GM19467 (cell line): ENCODE measurements around the gene DYNLL2.
"Not testable (repeated sequence)": the region's sequence is repeated elsewhere in the genome, so short reads cannot be mapped to it uniquely, and the experiment has no call there.

Source experiments
- ATAC-seq: cut with Tn5 transposase; IDR thresholded peaks from one replicate; pipeline ENCODE4 v1.9.1; 2021; ENCODE audit warnings: mild to moderate bottlenecking, moderate library complexity; ENCODE audit not compliant: unreplicated experiment

DYNLL2 gene

GRCh38 chr17:58097384-58098088, 14.3 kb downstream of the DYNLL2 start:
- no peak for ATAC-seq

GRCh38 chr17:58100506-58100905, 17.3 kb downstream of the DYNLL2 start:
- ATAC-seq = no peak

- ATAC-seq = not testable (repeated sequence)
Observed at GRCh38 chr17:58101898-58102297, 18.7 kb downstream of the DYNLL2 start.

DNA sequence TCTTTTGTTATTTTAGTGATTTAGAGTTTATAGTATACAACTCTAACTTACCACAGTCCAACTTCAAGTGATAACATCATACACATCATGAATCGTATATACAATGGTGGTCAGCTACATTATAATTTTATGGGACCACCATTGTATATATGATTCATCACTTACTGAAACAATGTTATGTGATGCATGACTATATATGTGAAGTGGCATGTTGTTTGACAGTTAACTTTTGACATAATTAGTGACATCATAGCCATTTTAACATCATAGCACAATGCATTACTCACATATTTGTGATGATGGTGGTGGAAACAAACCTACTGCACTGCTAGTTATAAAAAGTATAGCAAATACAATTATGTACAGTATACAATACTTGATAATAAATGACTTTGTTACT, 21.9 kb downstream of the DYNLL2 start:
- no peak for ATAC-seq

DNA sequence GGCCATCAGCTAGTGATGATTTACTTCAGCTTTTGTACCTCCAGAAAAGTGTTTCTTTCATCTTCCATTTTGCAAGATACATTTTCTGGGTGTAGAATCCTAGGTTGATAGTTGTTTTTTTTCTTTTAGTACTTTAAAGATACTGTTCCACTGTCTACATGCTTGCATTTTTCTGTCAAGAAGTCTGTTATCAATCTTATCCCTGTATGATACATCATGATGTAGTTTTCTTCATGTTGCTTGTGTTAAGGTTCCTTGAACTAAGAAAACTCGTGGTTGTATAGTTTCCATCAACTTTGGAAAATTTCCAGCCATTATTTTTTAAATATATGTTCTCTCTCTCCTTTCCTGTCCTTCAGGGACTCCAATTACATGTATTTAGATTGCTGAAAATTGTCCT, 24.1 kb downstream of the DYNLL2 start:
- no peak for ATAC-seq

- ATAC-seq = no peak
Observed at GRCh38 chr17:58109197-58109596, 26.0 kb downstream of the DYNLL2 start.

GRCh38 chr17:58110012-58110411, 26.8 kb downstream of the DYNLL2 start:
- no peak for ATAC-seq

- no peak for ATAC-seq
Observed at GRCh38 chr17:58111676-58112075, 28.5 kb downstream of the DYNLL2 start.

GRCh38 chr17:58112970-58113631, 29.9 kb downstream of the DYNLL2 start:
- ATAC-seq = no peak

DNA sequence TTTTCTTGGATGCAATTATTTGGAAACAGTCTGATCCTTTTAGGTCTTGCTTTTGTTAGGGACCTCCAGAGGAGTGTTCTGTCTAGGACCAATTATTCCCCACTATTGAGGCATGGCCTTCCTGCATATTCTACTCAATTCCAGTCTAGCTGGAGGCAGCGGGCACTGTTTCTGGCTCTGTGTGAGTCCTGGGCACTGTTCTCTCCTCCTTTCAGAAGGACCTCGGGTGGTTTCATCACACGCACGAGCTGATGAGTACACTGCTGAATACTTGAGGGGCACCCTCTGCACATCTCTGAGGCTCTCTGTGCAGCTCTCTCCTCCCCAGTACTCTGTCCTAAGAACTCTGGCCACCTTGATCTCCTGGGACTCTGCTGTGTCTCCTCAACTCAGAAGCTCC, 30.7 kb downstream of the DYNLL2 start:
- no peak for ATAC-seq

- ATAC-seq = no peak
Observed at GRCh38 chr17:58117382-58117781, 34.2 kb downstream of the DYNLL2 start.

DNA sequence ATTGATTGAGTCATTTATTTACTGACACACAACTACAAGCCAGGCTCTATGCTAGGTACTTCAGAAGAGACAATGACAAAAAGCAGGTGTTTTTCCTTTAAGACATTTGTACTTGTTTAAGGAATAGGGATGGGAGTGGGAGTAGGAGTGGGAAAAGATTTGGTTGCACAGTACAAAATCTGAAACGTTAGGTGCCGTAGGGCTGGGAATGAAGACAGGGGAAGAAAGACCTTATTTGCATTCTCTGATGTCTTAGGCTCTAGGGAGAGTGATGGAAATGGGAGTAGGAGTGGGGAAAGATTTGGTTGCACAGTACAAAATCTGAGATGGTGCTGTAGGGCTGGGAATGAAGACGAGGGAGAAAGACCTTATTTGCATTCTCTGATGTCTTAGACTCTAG, 36.3 kb downstream of the DYNLL2 start:
- no peak for ATAC-seq

GRCh38 chr17:58120195-58120822, 37.1 kb downstream of the DYNLL2 start:
- ATAC-seq = no peak

DNA sequence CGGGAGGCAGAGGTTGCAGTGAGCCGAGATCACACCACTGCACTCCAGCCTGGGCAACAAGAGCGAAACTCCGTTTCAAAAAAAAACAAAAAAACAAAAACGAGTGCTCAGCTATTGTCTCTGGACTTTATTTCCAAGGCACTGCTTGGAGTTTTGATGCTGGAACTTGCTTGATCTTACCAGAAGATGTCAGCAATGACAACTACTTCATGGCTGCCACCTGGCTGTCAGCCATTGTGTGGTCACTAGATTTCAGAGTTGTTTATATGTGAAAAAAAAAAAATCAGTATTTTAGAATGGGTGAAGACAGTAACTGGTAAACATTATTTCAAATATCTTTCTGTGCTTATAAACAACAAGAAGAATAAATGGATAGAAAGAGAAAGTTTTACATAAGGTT, 38.7 kb downstream of the DYNLL2 start:
- ATAC-seq = no peak

DNA sequence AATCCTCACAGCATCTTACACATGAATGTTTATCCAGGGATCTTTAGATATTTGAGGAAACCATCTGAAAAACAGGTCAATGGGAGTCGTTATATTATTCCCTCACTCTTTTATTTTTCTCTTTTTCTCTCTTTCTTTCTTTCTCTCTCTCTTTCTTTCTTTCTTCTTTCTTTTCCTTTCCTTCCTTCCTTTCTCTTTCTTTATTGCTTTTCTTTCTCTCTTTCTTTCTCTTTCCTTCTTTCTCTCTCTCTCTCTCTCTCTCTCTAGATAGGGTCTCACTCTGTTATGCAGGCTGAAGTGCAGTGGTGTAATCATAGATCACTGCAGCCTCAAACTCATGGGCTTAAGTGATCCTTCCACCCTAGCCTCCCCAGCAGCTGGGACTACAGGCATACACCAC, 44.6 kb downstream of the DYNLL2 start:
- ATAC-seq = no peak

DNA sequence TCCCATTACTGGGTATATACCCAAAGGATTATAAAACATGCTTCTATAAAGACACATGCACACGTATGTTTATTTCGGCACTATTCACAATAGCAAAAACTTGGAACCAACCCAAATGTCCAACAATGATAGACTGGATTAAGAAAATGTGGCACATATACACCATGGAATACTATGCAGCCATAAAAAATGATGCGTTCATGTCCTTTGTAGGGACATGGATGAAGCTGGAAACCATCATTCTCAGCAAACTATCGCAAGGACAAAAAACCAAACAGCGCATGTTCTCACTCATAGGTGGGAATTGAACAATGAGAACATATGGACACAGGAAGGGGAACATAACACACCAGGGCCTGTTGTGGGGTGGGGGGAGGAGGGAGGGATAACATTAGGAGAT, 49.5 kb downstream of the DYNLL2 start:
- ATAC-seq = not testable (repeated sequence)

- ATAC-seq = no peak
Observed at GRCh38 chr17:58136669-58137279, 53.6 kb downstream of the DYNLL2 start.

DNA sequence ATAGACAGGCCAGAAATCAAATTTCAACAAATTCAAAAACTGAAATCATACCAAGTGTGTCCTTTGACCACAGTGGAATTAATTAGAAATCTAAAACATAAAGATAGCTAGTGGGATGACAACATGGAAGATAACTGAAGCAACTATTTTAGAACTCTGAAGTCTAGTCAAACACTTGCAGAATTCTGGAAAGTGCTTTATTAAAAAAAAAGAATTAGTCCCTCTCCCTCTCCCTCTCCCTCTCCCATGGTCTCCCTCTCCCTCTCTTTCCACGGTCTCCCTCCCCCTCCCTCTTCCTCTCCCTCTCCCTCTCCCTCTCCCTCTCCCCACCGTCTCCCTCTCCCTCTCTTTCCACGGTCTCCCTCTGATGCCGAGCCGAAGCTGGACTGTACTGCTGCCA, 58.3 kb downstream of the DYNLL2 start:
- no peak for ATAC-seq

- ATAC-seq = not testable (repeated sequence)
Observed at GRCh38 chr17:58143335-58143734, 60.1 kb downstream of the DYNLL2 start.

DNA sequence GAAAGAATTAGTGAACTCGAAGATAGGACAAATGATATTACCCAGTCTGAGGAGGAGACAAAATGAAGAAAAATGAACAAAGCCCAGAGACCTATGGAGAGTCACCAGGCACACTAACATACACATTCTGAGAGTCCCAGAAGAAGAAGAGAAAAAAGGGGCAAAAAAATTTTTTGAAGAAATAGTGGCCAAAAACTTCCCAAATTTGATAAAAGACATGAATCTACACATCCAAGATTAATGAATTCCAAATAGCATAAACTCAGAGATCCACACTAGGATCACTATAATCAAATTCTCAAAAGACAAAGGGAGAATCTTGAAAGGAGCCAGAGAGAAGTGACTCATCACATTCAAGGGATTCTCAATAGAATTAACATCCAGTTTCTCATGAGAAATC, 61.6 kb downstream of the DYNLL2 start:
- no peak for ATAC-seq
